A673 (cell line): Measurements from ENCODE around the gene AARS2.

Experiments
- EZH2 ChIP-seq: fragments of 200-600 bp; sonication (generic); IDR thresholded peaks from 2 replicates; pipeline ENCODE4 v1.6.1; 2017; ENCODE audit warnings: borderline replicate concordance, low read depth, mild to moderate bottlenecking, mixed read lengths, antibody characterized with exemption, low read length; ENCODE audit not compliant: poor library complexity, severe bottlenecking
- TF ChIP-seq, protein P1 (sequence below): fragments of 300-800, 200-600 bp; sonication (generic); conservative IDR thresholded peaks from 2 replicates; pipeline ENCODE4 v1.5.1; 2017; ENCODE audit warnings: low read depth, mild to moderate bottlenecking, antibody characterized with exemption, low read length, moderate library complexity, mixed read lengths

- TF ChIP-seq, protein P1, sequence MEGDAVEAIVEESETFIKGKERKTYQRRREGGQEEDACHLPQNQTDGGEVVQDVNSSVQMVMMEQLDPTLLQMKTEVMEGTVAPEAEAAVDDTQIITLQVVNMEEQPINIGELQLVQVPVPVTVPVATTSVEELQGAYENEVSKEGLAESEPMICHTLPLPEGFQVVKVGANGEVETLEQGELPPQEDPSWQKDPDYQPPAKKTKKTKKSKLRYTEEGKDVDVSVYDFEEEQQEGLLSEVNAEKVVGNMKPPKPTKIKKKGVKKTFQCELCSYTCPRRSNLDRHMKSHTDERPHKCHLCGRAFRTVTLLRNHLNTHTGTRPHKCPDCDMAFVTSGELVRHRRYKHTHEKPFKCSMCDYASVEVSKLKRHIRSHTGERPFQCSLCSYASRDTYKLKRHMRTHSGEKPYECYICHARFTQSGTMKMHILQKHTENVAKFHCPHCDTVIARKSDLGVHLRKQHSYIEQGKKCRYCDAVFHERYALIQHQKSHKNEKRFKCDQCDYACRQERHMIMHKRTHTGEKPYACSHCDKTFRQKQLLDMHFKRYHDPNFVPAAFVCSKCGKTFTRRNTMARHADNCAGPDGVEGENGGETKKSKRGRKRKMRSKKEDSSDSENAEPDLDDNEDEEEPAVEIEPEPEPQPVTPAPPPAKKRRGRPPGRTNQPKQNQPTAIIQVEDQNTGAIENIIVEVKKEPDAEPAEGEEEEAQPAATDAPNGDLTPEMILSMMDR: no peak
- TF ChIP-seq EZH2: peak; percentile 25
Observed at GRCh38 chr6:44342489-44342888, 29.3 kb upstream of the AARS2 start, which contains the start of gene SPATS1.
